GM18858 (cell line): ENCODE data around the gene MYBPH.

Experiments used
- ATAC-seq: cut with Tn5 transposase; IDR thresholded peaks from one replicate; pipeline ENCODE4 v1.9.1; 2021; ENCODE audit not compliant: unreplicated experiment

MYBPH gene

GRCh38 chr1:203179667-203180005 lies 4.0 kb upstream of the MYBPH start:
- ATAC-seq = no peak

- no peak for ATAC-seq
Measured at GRCh38 chr1:203178821-203179666, 3.4 kb upstream of the MYBPH start.

- ATAC-seq = no peak
Measured at GRCh38 chr1:203178083-203178482, 2.5 kb upstream of the MYBPH start.

GRCh38 chr1:203177470-203178039 lies 1.9 kb upstream of the MYBPH start:
- no peak for ATAC-seq

DNA sequence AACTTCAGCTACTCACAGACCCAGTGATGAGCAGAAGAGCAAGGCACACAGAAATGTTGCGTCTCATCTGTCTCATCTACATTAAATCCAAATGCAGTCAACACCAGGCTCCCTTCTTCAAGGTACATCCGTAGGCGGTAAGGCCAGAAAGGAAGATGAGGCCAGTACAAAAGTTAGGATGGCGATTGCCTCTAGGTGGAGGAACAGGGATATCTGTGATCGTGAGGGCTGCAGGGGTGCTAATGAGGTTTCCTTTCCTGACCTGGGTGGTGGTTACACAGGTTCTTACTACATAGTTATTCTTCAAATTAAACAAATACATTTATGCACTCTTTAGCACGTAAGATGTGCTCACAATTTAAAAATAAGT lies 1.4 kb upstream of the MYBPH start:
- ATAC-seq = no peak

- no peak for ATAC-seq
Measured at GRCh38 chr1:203176273-203177035, 828 bp upstream of the MYBPH start.

GRCh38 chr1:203175827-203176241 lies 208 bp upstream of the MYBPH start:
- no peak for ATAC-seq

DNA sequence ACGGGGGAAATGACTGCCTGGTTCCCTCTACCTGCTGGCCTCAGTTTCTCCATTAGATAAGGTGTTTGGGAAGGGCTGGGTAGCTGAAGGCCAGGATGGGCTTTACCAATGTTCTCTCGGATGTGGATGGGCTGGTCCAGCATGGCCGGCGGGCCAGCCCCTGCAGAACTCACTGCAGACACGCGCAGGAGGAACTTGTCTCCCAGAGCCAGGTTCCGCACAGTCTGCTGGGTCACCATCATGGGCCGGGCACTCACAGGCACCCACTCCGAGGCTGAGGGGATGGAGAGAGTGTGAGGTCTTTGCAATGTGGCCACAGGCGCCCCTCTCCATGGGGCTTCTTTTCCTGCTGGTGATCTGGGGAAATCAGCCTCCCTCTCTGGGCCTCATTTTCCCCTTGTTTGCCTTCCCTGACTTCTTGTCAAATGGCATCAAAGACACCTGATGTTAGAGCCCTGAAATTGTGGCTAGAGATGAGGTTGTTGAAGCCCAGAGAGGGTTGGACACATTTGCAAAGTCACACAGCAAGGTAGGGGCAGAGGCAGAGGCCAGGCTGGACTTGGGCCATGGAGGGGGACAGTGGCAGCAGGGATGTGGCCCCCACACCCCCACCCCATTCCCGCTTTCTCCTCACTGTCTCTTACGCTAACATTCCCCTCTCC lies 1.2 kb downstream of the MYBPH start:
- ATAC-seq = no peak

GRCh38 chr1:203173566-203173965 lies 2.1 kb downstream of the MYBPH start:
- peak; percentile 83 for ATAC-seq

DNA sequence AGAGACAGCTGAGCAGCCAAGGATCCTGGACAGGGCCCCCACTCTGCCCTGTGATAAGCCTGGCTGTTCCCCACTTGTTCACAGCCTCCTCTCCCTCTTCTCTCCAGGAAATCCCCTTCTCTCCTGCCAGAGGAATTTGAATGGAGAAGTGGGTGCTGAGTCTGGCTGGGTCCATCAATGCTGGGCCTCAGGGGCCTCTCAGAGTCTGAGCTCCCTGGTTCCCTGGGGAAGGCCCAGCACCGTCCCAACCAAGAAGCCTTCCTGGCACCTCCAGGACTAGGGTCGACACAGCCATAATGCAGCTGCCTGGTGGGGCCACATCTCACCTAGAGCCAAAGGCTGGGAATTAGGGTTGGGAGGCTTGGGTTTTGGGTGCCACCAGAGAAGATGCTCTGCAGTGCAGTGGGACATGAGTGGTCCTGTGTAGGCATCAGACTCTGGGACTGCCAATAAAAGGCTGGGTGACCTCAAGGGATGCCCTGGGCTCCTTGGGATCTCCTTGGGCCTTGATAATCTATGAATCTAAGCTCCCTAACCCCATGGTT lies 2.5 kb downstream of the MYBPH start:
- no peak for ATAC-seq

- no peak for ATAC-seq
Measured at GRCh38 chr1:203172184-203173010, 3.2 kb downstream of the MYBPH start.

DNA sequence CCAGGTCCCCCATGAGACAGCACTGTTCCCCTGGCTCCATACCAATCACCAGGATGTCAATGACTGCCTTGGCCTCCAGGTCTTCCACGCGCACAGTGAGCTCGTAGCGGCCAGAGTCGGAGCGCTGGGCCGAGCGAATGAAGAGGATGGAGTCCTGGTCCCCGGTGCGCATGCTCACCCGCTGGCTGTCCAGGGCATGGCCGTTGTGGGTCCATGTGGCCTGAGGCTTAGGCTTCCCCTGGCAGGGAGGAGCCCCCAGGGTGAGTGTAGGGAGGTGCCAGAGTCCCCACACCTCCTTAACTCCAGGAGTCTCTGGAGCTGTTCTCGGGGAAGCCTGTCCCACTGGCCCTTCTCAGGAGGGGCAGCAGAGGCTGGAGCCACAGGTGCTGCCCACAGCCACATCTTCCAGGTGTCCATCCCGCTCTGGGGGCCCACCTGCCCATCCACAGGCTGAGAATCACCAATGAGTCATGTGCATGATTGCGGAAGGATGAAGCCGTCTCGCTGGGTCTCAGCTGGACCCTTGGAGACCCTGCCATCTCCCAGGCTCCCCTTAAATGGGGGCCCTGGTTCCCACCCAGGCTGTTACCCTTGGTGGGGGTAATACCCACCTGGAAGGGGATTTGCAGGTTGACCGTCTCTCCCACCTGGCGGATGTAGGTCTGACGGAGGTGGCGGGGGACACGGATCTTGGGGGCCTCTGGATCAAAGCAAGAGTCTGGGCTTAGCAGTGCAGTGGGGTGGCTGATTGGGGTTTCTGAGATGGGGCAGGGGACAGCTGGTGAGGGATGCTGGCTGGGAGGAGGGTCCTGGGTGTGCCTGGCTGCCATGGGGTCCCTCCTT lies 4.1 kb downstream of the MYBPH start:
- no peak for ATAC-seq

DNA sequence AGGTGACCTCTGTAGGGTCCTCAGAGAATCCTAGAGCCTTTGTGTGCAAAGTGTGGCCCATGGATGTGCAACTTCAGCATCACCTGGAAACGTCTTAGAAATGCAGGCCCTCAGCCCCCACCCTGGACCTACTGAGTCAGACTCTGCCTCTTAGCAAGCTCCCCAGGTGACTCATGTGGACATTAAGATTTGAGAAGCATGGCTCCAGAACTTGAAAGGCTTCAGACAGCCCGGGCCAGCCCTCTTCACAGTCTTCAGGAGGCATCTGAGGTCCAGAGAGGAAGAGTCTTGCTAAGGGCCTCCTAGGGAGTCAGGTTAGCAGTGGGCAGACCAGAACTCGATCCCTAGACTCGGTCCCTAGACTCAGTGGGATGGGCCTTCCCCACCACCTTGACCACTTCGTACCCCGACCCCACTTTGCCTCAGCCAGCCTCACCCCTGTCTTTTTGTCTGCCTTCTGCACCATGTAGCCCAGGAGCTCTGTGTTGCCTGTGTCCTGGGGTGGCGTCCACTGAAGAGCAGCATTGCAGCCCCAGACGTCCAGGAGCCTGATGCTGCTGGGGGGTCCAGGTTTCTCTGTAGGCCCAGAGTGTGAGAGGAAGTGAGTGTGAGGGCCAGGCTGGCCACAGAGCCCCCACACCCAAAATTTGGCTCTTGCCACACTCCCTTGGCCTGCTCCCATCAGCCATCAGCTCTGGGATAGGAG lies 4.8 kb downstream of the MYBPH start:
- no peak for ATAC-seq

DNA sequence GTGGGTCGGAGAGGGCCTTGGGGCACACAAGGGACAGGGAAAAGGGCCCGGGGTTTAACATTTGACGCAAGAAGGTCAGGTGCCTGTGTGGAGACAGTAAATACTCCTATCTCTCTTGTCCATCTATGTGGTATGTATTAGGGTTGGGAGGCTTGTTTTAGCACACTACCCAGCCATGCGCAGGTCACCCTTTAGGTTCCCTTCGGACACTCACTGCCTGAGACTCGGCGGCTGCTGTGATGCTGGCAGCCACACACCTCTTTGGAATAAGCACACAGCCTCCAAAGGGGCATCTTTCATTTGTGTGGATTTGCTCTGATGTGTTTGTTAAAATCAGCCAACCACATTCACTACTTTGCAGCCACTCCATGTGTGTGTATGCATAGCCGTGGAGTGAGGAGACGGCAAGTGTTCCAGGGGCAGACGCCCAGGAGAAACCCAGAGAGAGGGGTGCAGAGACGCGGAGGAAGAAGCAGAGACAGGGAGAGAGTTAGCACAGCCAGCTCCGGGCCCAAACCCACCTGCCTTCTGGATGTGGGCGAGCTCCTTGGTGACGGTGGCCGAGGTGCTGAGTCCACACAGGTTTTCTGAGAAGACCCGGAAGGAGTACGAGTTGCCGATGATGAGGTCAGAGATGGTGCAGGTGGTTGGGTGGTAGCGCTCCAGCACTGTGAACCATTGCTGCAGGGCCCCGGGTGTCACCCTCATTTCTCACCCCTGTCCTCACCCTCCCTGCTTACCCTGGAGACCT lies 5.7 kb downstream of the MYBPH start:
- no peak for ATAC-seq

- ATAC-seq = no peak
Measured at GRCh38 chr1:203168991-203169390, 6.6 kb downstream of the MYBPH start.

- no peak for ATAC-seq
Measured at GRCh38 chr1:203168256-203168786, 7.3 kb downstream of the MYBPH start.

GRCh38 chr1:203167913-203168200 lies 7.8 kb downstream of the MYBPH start:
- no peak for ATAC-seq
